HEK293 (cell line): Measurements from ENCODE around the gene VPS18.

Experiments
- CTCF ChIA-PET: fragments of 350-600 bp; formaldehyde crosslinking; extraction: SDS; loops from one replicate; lab custom pipeline; 2021; ENCODE audit warnings: antibody characterized with exemption; lab: Yijun Ruan, JAX
- POLR2A ChIA-PET: fragments of 300-600 bp; formaldehyde crosslinking; extraction: SDS; loops from one replicate; lab custom pipeline; 2020; ENCODE audit warnings: antibody characterized with exemption, inconsistent platforms; lab: Yijun Ruan, JAX
- H3K27ac ChIP-seq: fragments of 200-500 bp; sonication (Bioruptor generic); 2 replicates; pipeline ENCODE4 v1.5.1; 2014; ENCODE audit warnings: low read depth, low read length, control low read depth, inconsistent platforms; ENCODE audit errors: extremely low read depth
- H3K36me3 ChIP-seq, 2 experiments: fragments of 200-500 bp in 1 of 2; sonication (Bioruptor generic) in 1 of 2; 1 replicate in 1 of 2; 2 replicates in 1 of 2; pipeline ENCODE4 v1.5.1; 2014 to 2017; ENCODE audit warnings: inconsistent platforms in 2 of 2, low read length in 2 of 2; ENCODE audit not compliant: control insufficient read depth in 2 of 2, insufficient read depth in 1 of 2
- H3K4me1 ChIP-seq: fragments of 200-500 bp; sonication (Bioruptor generic); 2 replicates; pipeline ENCODE4 v1.5.1; 2014; ENCODE audit warnings: mild to moderate bottlenecking, low read length, inconsistent platforms; ENCODE audit not compliant: control insufficient read depth, insufficient read depth
- H3K4me3 ChIP-seq: 2 replicates; pipeline ENCODE4 v1.5.1; 2011; ENCODE audit warnings: low read depth, mild to moderate bottlenecking, control low read depth, low read length, moderate library complexity
- H3K9me3 ChIP-seq: fragments of 200-500 bp; sonication (Bioruptor generic); 2 replicates; pipeline ENCODE4 v1.5.1; 2014; ENCODE audit warnings: low read depth, low read length, inconsistent platforms; ENCODE audit not compliant: control insufficient read depth, insufficient read depth
- BCL11A ChIP-seq: fragments of 450-650 bp; formaldehyde crosslinking; IDR thresholded peaks from 2 replicates; pipeline ENCODE4 v1.5.1; 2016; ENCODE audit warnings: low read depth, missing biosample characterization, missing genetic modification characterization
- HOXD13 ChIP-seq: sonication (generic); formaldehyde crosslinking; IDR thresholded peaks from 2 replicates; pipeline ENCODE4 v1.8.0; 2022; ENCODE audit warnings: missing genetic modification reagents, borderline replicate concordance
- MYNN ChIP-seq: fragments of 450-650 bp; formaldehyde crosslinking; IDR thresholded peaks from 2 replicates; pipeline ENCODE4 v1.5.1; 2016; ENCODE audit warnings: missing biosample characterization, missing genetic modification characterization, borderline replicate concordance
- SCRT2 ChIP-seq: fragments of 450-650 bp; formaldehyde crosslinking; IDR thresholded peaks from 2 replicates; pipeline ENCODE4 v1.5.1; 2016; ENCODE audit warnings: missing biosample characterization, missing genetic modification characterization
- TCF7L2 ChIP-seq: IDR thresholded peaks from 2 replicates; pipeline ENCODE4 v1.6.1; 2011; ENCODE audit warnings: low read depth, mild to moderate bottlenecking, inconsistent platforms, low read length, moderate library complexity, borderline replicate concordance
- ZBTB20 ChIP-seq: fragments of 450-650 bp; formaldehyde crosslinking; IDR thresholded peaks from 2 replicates; pipeline ENCODE4 v1.5.1; 2016; ENCODE audit warnings: missing biosample characterization, missing genetic modification characterization
- ZFP3 ChIP-seq: fragments of 450-650 bp; formaldehyde crosslinking; IDR thresholded peaks from 2 replicates; pipeline ENCODE4 v1.5.1; 2016; ENCODE audit warnings: low read depth, missing biosample characterization, missing genetic modification characterization
- ZNF148 ChIP-seq: fragments of 450-650 bp; formaldehyde crosslinking; IDR thresholded peaks from 2 replicates; pipeline ENCODE4 v1.5.0; 2017; ENCODE audit warnings: missing biosample characterization, missing genetic modification characterization, borderline replicate concordance
- ZNF214 ChIP-seq: fragments of 450-650 bp; formaldehyde crosslinking; IDR thresholded peaks from 2 replicates; pipeline ENCODE4 v1.5.1; 2017; ENCODE audit warnings: missing biosample characterization, mild to moderate bottlenecking, missing genetic modification characterization, borderline replicate concordance
- ZNF266 ChIP-seq: fragments of 450-650 bp; formaldehyde crosslinking; IDR thresholded peaks from 2 replicates; pipeline ENCODE4 v1.5.1; 2016; ENCODE audit warnings: missing biosample characterization, missing genetic modification characterization, low read depth
- ZNF398 ChIP-seq: fragments of 450-650 bp; formaldehyde crosslinking; IDR thresholded peaks from 2 replicates; pipeline ENCODE4 v1.5.1; 2017; ENCODE audit warnings: missing biosample characterization, missing genetic modification characterization
- ZNF404 ChIP-seq: fragments of 450-650 bp; formaldehyde crosslinking; IDR thresholded peaks from 2 replicates; pipeline ENCODE4 v1.5.1; 2017; ENCODE audit warnings: missing biosample characterization, missing genetic modification characterization
- ZNF48 ChIP-seq: fragments of 450-650 bp; formaldehyde crosslinking; IDR thresholded peaks from 2 replicates; pipeline ENCODE4 v1.5.1; 2016; ENCODE audit warnings: missing biosample characterization, missing genetic modification characterization
- ZNF624 ChIP-seq: fragments of 450-650 bp; formaldehyde crosslinking; IDR thresholded peaks from 2 replicates; pipeline ENCODE4 v1.5.1; 2017; ENCODE audit warnings: missing biosample characterization, missing genetic modification characterization
- ZNF639 ChIP-seq: fragments of 450-650 bp; formaldehyde crosslinking; IDR thresholded peaks from 2 replicates; pipeline ENCODE4 v1.5.1; 2016; ENCODE audit warnings: missing biosample characterization, missing genetic modification characterization
- ZNF670 ChIP-seq: fragments of 450-650 bp; formaldehyde crosslinking; IDR thresholded peaks from 2 replicates; pipeline ENCODE4 v1.5.1; 2016; ENCODE audit warnings: missing biosample characterization, missing genetic modification characterization, low read depth
- ZNF692 ChIP-seq: fragments of 450-650 bp; formaldehyde crosslinking; IDR thresholded peaks from 2 replicates; pipeline ENCODE4 v1.5.1; 2016; ENCODE audit warnings: missing biosample characterization, missing genetic modification characterization

VPS18 gene

GRCh38 chr15:40943764-40944365 is 49.6 kb downstream of the VPS18 start:
- TF ChIP-seq ZNF692 (tag by site-specific recombination) (no peak), SCRT2 (tag by site-specific recombination) (0 out of 2 replicates have a peak, but pooled peaks have one; percentile 17), ZNF48 (tag by site-specific recombination) (no peak)
- TF ChIP-seq, all 188 proteins: peak for 1
- H3K36me3 ChIP-seq, result no peaks in the 10 kb centered on the region
- peaks cover 4% of the 10 kb centered on the region; the same call in 1 of the 2 replicates for H3K4me1 ChIP-seq
- H3K9me3 ChIP-seq, result no peaks in the 10 kb centered on the region
- no peak overlapping the region for H3K4me3 ChIP-seq
- ChIA-PET CTCF (interaction anchor here (0.7 to 3.5 kb wide), 2 partner anchors 8 to 111 kb away, joined by 3 to 26 read pairs; partner anchors contain the start of gene CHAC1), POLR2A (no interaction called here)
- H3K27ac ChIP-seq, result no peak overlapping the region

GRCh38 chr15:40944510-40945296 is 50.5 kb downstream of the VPS18 start:
- TF ChIP-seq TCF7L2, result no peak
- no peak for TF ChIP-seq ZNF624 (tag by site-specific recombination)
- TF ChIP-seq ZFP3 (tag by site-specific recombination), result no peak
- TF ChIP-seq HOXD13 (CRISPR knock-in tag), result no peak
- no peak for TF ChIP-seq ZNF670 (tag by site-specific recombination)
- no peak for TF ChIP-seq ZNF266
- no peak for TF ChIP-seq ZNF639
- no peak for TF ChIP-seq ZNF148 (tag by site-specific recombination)
- H3K9me3 ChIP-seq, result no peaks in the 10 kb centered on the region
- CTCF ChIA-PET, result interaction anchor here (0.7 kb wide), 1 partner anchor 110 kb away, joined by 3 read pairs; no protein-coding TSS in a partner anchor
- H3K4me3 ChIP-seq, result no peak overlapping the region
- POLR2A ChIA-PET, result no interaction called here
- H3K27ac ChIP-seq, result no peak overlapping the region
- H3K4me1 ChIP-seq, result peaks cover 4% of the 10 kb centered on the region; the same call in 1 of the 2 replicates
- no peaks in the 10 kb centered on the region for H3K36me3 ChIP-seq

- ChIA-PET POLR2A (interaction anchor here (0.6 kb wide), 1 partner anchor 9 kb away, joined by 3 read pairs; no protein-coding TSS in a partner anchor), CTCF (interaction anchor here (0.6 kb wide), 1 partner anchor 44 kb away, joined by 3 read pairs; no protein-coding TSS in a partner anchor)
- Histone ChIP-seq H3K4me3 (no peak overlapping the region), H3K36me3 (no peaks in the 10 kb centered on the region), H3K4me1 (no peaks in the 10 kb centered on the region), H3K27ac (no peak overlapping the region), H3K9me3 (no peaks in the 10 kb centered on the region)
- TF ChIP-seq ZBTB20 (tag by site-specific recombination), result no peak
- no peak for TF ChIP-seq ZNF214 (tag by site-specific recombination)
- TF ChIP-seq MYNN (tag by site-specific recombination), result no peak
- TF ChIP-seq BCL11A (tag by site-specific recombination), result no peak
- no peak for TF ChIP-seq ZNF404
- TF ChIP-seq HOXD13 (CRISPR knock-in tag), result no peak
- TF ChIP-seq ZNF398 (tag by site-specific recombination), result no peak
These were observed 54.6 kb downstream of the VPS18 start for GRCh38 chr15:40948706-40949473.
